ENCODE data around the gene ERV3-1. TPM values are rescaled to one million over a fixed set of nuclear protein-coding genes. Genes with fewer than 3 reads are reported as not detected.

ERV3-1 gene
- total and polyA plus RNA-seq, 9 of the 15 experiments (the other 6 are each of a cell fraction or from before 2014, with no cell fraction given), result 10.2 to 30.0 (median 22.0) TPM

GRCh38 chr7:65006094-65006992 is at the start of gene ERV3-1 (continued):
- no peak for TF ChIP-seq HINFP (tag; conservative IDR thresholded peaks at IDR 0.05; ENCODE audit: low read depth)
- TF ChIP-seq ZNF561 (CRISPR knock-in tag; conservative IDR thresholded peaks at IDR 0.05), result no peak
- TF ChIP-seq U2AF2 (optimal IDR thresholded peaks at IDR 0.05; ENCODE audit: low read depth, low read length), result no peak
- no peak for TF ChIP-seq ZC3H4 (CRISPR knock-in tag; IDR thresholded peaks at IDR 0.05; ENCODE audit: borderline replicate concordance)
- TF ChIP-seq RBBP5 (IDR thresholded peaks at IDR 0.05; ENCODE audit: borderline replicate concordance, insufficient read depth, low read length, poor library complexity, severe bottlenecking), result peak; percentile 82
- TF ChIP-seq SREBF2 (CRISPR knock-in tag; IDR thresholded peaks at IDR 0.05), result no peak
- TF ChIP-seq TSC22D4 (tag; IDR thresholded peaks at IDR 0.05), result no peak
- no peak for TF ChIP-seq STAT5A (IDR thresholded peaks at IDR 0.05; ENCODE audit: borderline replicate concordance, low read length)
- peak; percentile 94 for TF ChIP-seq FOS (IDR thresholded peaks at IDR 0.05; ENCODE audit: extremely low read depth, insufficient read length)
- TF ChIP-seq ZNF282 (CRISPR knock-in tag; IDR thresholded peaks at IDR 0.05), result no peak
- TF ChIP-seq XRCC5 (IDR thresholded peaks at IDR 0.05; ENCODE audit: low read depth, low read length), result no peak
- no peak for TF ChIP-seq ZBTB12 (CRISPR knock-in tag; IDR thresholded peaks at IDR 0.05)
- TF ChIP-seq, protein P1, sequence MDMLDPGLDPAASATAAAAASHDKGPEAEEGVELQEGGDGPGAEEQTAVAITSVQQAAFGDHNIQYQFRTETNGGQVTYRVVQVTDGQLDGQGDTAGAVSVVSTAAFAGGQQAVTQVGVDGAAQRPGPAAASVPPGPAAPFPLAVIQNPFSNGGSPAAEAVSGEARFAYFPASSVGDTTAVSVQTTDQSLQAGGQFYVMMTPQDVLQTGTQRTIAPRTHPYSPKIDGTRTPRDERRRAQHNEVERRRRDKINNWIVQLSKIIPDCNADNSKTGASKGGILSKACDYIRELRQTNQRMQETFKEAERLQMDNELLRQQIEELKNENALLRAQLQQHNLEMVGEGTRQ (CRISPR knock-in tag; IDR thresholded peaks at IDR 0.05), result no peak
- TF ChIP-seq THRAP3 (IDR thresholded peaks at IDR 0.05; ENCODE audit: borderline replicate concordance), result no peak
- no peak for TF ChIP-seq EWSR1 (IDR thresholded peaks at IDR 0.05; ENCODE audit: borderline replicate concordance, low read depth, partially characterized antibody)
- TF ChIP-seq TCF3 (CRISPR knock-in tag; IDR thresholded peaks at IDR 0.05), result peak; percentile 21; the same call in 1 of the 2 replicates
- no peak for TF ChIP-seq FOXK1 (CRISPR knock-in tag; IDR thresholded peaks at IDR 0.05; ENCODE audit: borderline replicate concordance)
- no peak for TF ChIP-seq ESRRB (CRISPR knock-in tag; IDR thresholded peaks at IDR 0.05; ENCODE audit: borderline replicate concordance)
- 0 out of 2 replicates have a peak, but pooled peaks have one; percentile 25 for TF ChIP-seq ZBTB7A (IDR thresholded peaks at IDR 0.05; ENCODE audit: borderline replicate concordance, control insufficient read depth, low read depth, low read length)
- TF ChIP-seq, protein P2, sequence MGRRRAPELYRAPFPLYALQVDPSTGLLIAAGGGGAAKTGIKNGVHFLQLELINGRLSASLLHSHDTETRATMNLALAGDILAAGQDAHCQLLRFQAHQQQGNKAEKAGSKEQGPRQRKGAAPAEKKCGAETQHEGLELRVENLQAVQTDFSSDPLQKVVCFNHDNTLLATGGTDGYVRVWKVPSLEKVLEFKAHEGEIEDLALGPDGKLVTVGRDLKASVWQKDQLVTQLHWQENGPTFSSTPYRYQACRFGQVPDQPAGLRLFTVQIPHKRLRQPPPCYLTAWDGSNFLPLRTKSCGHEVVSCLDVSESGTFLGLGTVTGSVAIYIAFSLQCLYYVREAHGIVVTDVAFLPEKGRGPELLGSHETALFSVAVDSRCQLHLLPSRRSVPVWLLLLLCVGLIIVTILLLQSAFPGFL (CRISPR knock-in tag; IDR thresholded peaks at IDR 0.05), result no peak
- TF ChIP-seq GTF2A2 (tag; IDR thresholded peaks at IDR 0.05), result no peak
- TF ChIP-seq PRPF4 (IDR thresholded peaks at IDR 0.05; ENCODE audit: insufficient read depth, low read depth, low read length, poor library complexity, severe bottlenecking), result no peak
- TF ChIP-seq NBN (IDR thresholded peaks at IDR 0.05; ENCODE audit: low read depth), result no peak

All from K562 (cell line).